Stimulated activated naive CD8-positive, alpha-beta T cell treated with anti-CD3 and anti-CD28 coated beads, Interleukin-15, amount 100 ng/mL, for 72 hours (primary cell): ENCODE data around the gene NCL.
"Not testable (repeated sequence)": the region's sequence is repeated elsewhere in the genome, so short reads cannot be mapped to it uniquely, and the experiment has no call there.

Source experiments
- ATAC-seq: fragments of 150-1000 bp; cut with Tn5 transposase; 2 replicates; pipeline ENCODE4 v1.10.0; 2021; ENCODE audit warnings: mild to moderate bottlenecking, moderate library complexity
- DNase-seq, 2 donors: peaks; one replicate each; pipeline ENCODE4 v3.0.0; 2021 to 2022
- H3K27ac Mint-ChIP-seq, 2 donors: one replicate each; pipeline ENCODE4 v1.8.0; 2022; ENCODE audit warnings: mild to moderate bottlenecking in 2 of 2, mixed read lengths in 2 of 2, moderate library complexity in 2 of 2
- H3K27me3 Mint-ChIP-seq: one replicate; pipeline ENCODE4 v1.8.0; 2022; ENCODE audit warnings: mixed read lengths
- H3K4me1 Mint-ChIP-seq: one replicate; pipeline ENCODE4 v1.8.0; 2022; ENCODE audit warnings: mild to moderate bottlenecking, mixed read lengths
- H3K4me3 Mint-ChIP-seq, 2 donors: one replicate each; pipeline ENCODE4 v1.8.0; 2022; ENCODE audit warnings: mild to moderate bottlenecking in 2 of 2, mixed read lengths in 2 of 2, moderate library complexity in 1 of 2
- H3K9me3 Mint-ChIP-seq, 2 donors: one replicate each; pipeline ENCODE4 v1.8.0; 2022; ENCODE audit warnings: mixed read lengths in 2 of 2

Gene NCL

GRCh38 chr2:231405601-231406367 is 58.5 kb downstream of the NCL start:
- H3K27ac Mint-ChIP-seq, result peak overlapping the region in 1 of 2 donors; percentile 85
- peaks cover 17% of the 10 kb centered on the region for H3K27me3 Mint-ChIP-seq
- DNase-seq (peak in 1 of 2 donors; percentile 54), ATAC-seq (peak; percentile 72)
- not testable (repeated sequence) for H3K9me3 Mint-ChIP-seq
- peaks cover 24% of the 10 kb centered on the region for H3K4me1 Mint-ChIP-seq
- peak overlapping the region; percentile 53 to 75 for H3K4me3 Mint-ChIP-seq

GRCh38 chr2:231404183-231404578 is 60.1 kb downstream of the NCL start:
- peaks cover 24% of the 10 kb centered on the region for H3K4me1 Mint-ChIP-seq
- H3K27me3 Mint-ChIP-seq, H3K4me3 Mint-ChIP-seq, H3K9me3 Mint-ChIP-seq, ATAC-seq, H3K27ac Mint-ChIP-seq, DNase-seq: not testable (repeated sequence)
